K562 (cell line): ENCODE measurements around the gene EXOC7. TPM values are rescaled to one million over a fixed set of nuclear protein-coding genes. Genes with fewer than 3 reads are reported as not detected.
A peak's percentile ranks its signal among the peaks of the same experiment; 100 is the strongest.

Experiments
- BCOR ChIP-seq: fragments of 450-650 bp; IDR thresholded peaks from 2 replicates; pipeline ENCODE4 v1.6.1; 2016
- EP400 ChIP-seq: fragments of 450-650 bp; IDR thresholded peaks from 2 replicates; pipeline ENCODE4 v1.6.1; 2017; ENCODE audit warnings: antibody characterized with exemption, mild to moderate bottlenecking, moderate library complexity
- MEF2D ChIP-seq: conservative IDR thresholded peaks from 2 replicates; pipeline ENCODE4 v1.6.1; 2016; ENCODE audit warnings: low read depth, missing genetic modification characterization, missing compliant biosample characterization
- RAD21 ChIP-seq, 2 experiments: fragments of 250-450 bp in 1 of 2; fragments of 450-650 bp in 1 of 2; sonication (Bioruptor Pico) in 1 of 2; formaldehyde crosslinking in 1 of 2; IDR thresholded peaks in 1 of 2; conservative IDR thresholded peaks in 1 of 2; 2 replicates each; pipeline versions ENCODE4 v1.4.0 to v1.8.0; 2020 to 2022; ENCODE audit warnings: mild to moderate bottlenecking in 2 of 2, moderate library complexity in 1 of 2
- SIX5 ChIP-seq, 2 experiments: IDR thresholded peaks; 2 replicates each; pipeline ENCODE4 v1.6.1; 2011; ENCODE audit warnings: low read length in 2 of 2, borderline replicate concordance in 1 of 2, low read depth in 1 of 2, mild to moderate bottlenecking in 1 of 2, moderate library complexity in 1 of 2; ENCODE audit not compliant: insufficient read depth in 1 of 2
- SMARCA4 ChIP-seq: fragments of 450-650 bp; IDR thresholded peaks from 2 replicates; pipeline ENCODE4 v1.6.1; 2016
- SNRNP70 ChIP-seq: fragments of 200-400 bp; formaldehyde crosslinking; optimal IDR thresholded peaks from 2 replicates; pipeline ENCODE3; 2017; ENCODE audit warnings: low read depth, low read length
- SP2 ChIP-seq: IDR thresholded peaks from 2 replicates; pipeline ENCODE4 v1.6.1; 2011; ENCODE audit warnings: mild to moderate bottlenecking, low read depth, low read length, moderate library complexity; ENCODE audit not compliant: poor library complexity, severe bottlenecking; ENCODE audit errors: extremely low read depth
- SRSF9 ChIP-seq: fragments of 200-400 bp; formaldehyde crosslinking; IDR thresholded peaks from 2 replicates; pipeline ENCODE4 v1.6.1; 2017; ENCODE audit warnings: low read depth, low read length, borderline replicate concordance
- XRCC5 ChIP-seq: fragments of 200-400 bp; formaldehyde crosslinking; IDR thresholded peaks from 2 replicates; pipeline ENCODE4 v1.6.1; 2017; ENCODE audit warnings: low read depth, mild to moderate bottlenecking, low read length
- ZBED1 ChIP-seq: IDR thresholded peaks from 2 replicates; pipeline ENCODE4 v1.6.1; 2014
- ZBTB17 ChIP-seq: fragments of 450-650 bp; formaldehyde crosslinking; IDR thresholded peaks from 2 replicates; pipeline ENCODE4 v1.4.0; 2020; ENCODE audit warnings: mild to moderate bottlenecking
- ZEB2 ChIP-seq: fragments of 450-650 bp; IDR thresholded peaks from 2 replicates; pipeline ENCODE4 v1.6.1; 2016
- ZNF12 ChIP-seq: sonication (generic); formaldehyde crosslinking; IDR thresholded peaks from 2 replicates; pipeline ENCODE4 v1.4.0; 2020; ENCODE audit warnings: mild to moderate bottlenecking, missing genetic modification reagents
- ZNF316 ChIP-seq: fragments of 450-650 bp; IDR thresholded peaks from 2 replicates; pipeline ENCODE4 v1.6.1; 2016
- ZNF778 ChIP-seq: fragments of 450-650 bp; formaldehyde crosslinking; IDR thresholded peaks from 2 replicates; pipeline ENCODE4 v1.4.0; 2020; ENCODE audit warnings: mild to moderate bottlenecking, moderate library complexity
- ZZZ3 ChIP-seq: fragments of 450-650 bp; IDR thresholded peaks from 2 replicates; pipeline ENCODE4 v1.6.1; 2016; ENCODE audit warnings: antibody characterized with exemption, mild to moderate bottlenecking, moderate library complexity
- polyA plus RNA-seq, 8 experiments: library from polyadenylated mRNA; depleted of rRNA in 4 of 8; stranded (reverse) in 5 of 8; unstranded in 3 of 8; fragments of >200 nt; fragmentation: Nextera tagmentation in 2 of 8; fragmentation: Illumina TruSeq in 1 of 8; extraction: Ambion mirVana in 2 of 8; extraction: Trizol in 1 of 8; gene quantifications; 2 replicates each; pipeline versions ENCODE4 v1.2.1 to v1.2.3, GENCODE V29; 2011 to 2014; ENCODE audit warnings: inconsistent platforms in 1 of 8, missing spikeins in 1 of 8
- total RNA-seq, 7 experiments: library from RNA; depleted of rRNA in 6 of 7; stranded (reverse); fragments of >200 nt in 6 of 7; fragmentation: Illumina TruSeq in 2 of 7; extraction: Trizol in 2 of 7; gene quantifications; 2 replicates each; pipeline versions ENCODE4 v1.2.1 to v1.2.3, GENCODE V29; 2011 to 2021; ENCODE audit warnings: low replicate concordance in 1 of 7
- TF ChIP-seq, protein P1 (sequence below), 2 experiments: IDR thresholded peaks; 2 replicates each; pipeline ENCODE4 v1.6.1; 2011; ENCODE audit warnings: borderline replicate concordance in 1 of 2, control low read depth in 1 of 2, low read depth in 1 of 2, low read length in 1 of 2, mild to moderate bottlenecking in 1 of 2, mixed read lengths in 1 of 2, moderate library complexity in 1 of 2; ENCODE audit not compliant: insufficient read depth in 1 of 2, insufficient read length in 1 of 2, poor library complexity in 1 of 2, severe bottlenecking in 1 of 2; ENCODE audit errors: extremely low read depth in 1 of 2
- TF ChIP-seq, protein P2 (sequence below): fragments of 200-400 bp; formaldehyde crosslinking; IDR thresholded peaks from 2 replicates; pipeline ENCODE4 v1.6.1; 2017; ENCODE audit warnings: mild to moderate bottlenecking, low read depth, low read length, moderate library complexity
- TF ChIP-seq, protein P3 (sequence below): fragments of 250-450 bp; sonication (Bioruptor Pico); IDR thresholded peaks from 2 replicates; pipeline ENCODE4 v1.4.0; 2020; ENCODE audit warnings: borderline replicate concordance
- TF ChIP-seq, protein P4 (sequence below): sonication (generic); formaldehyde crosslinking; IDR thresholded peaks from 2 replicates; pipeline ENCODE4 v1.8.1; 2023; ENCODE audit warnings: mild to moderate bottlenecking, missing genetic modification reagents

EXOC7 gene
- total and polyA plus RNA-seq, 9 of the 15 experiments (the other 6 are each of a cell fraction or from before 2014, with no cell fraction given) = 18.6 to 57.0 (median 35.0) TPM

DNA sequence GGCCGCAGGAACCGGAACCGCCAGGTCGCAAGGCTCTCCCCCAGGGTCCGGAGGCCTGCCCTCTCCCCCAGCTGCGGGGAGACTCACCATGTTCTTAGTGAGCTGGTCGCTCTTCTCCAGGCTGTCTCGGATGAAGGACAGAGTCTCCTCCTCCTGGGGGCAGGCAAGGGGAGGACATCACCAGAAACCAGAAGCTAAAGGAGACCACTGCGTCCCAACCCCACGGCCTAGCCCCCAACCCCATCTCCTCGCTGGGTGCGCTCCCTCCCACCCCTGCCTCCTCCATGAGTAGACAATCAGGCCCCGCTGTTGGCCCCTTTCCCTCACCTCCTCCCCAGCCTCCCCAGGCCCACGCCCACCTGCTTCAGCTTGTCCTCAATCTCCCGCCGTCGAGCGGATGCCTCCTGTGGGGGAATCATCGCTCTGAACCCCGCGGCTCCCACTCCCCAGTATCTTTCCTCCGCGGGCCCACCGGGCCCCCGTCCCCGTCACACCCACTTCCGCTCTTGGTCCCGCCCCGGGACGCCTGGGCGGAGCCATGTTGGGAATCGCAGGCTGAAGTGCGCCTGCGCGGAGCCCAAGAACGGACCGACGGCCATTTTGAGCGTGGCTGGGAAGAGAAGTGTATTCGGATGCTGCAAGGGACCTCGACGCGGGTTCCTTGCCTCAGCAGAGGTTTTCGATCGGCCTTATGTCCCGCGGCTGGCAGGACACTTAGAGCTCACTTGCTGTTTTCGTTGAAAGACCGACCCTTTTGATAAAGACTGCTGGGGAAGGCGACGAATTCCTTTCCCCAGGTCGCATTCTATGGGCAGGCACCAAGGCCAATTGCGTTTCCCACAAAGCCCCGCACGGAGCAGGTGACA is at the start of gene EXOC7 (continued):
- TF ChIP-seq SP2 (no peak), EP400 (peak; percentile 63), SRSF9 (no peak), ZZZ3 (no peak), ZNF12 (CRISPR knock-in tag) (no peak), ZEB2 (no peak), SIX5 (IDR thresholded peaks at IDR 0.05; ENCODE audit: borderline replicate concordance in 1 of 2, insufficient read depth in 1 of 2, low read depth in 1 of 2, low read length in 2 of 2) (0 out of 4 replicates have a peak, but pooled peaks of 1 of the 2 experiments have one; percentile 2), SMARCA4 (no peak), ZNF778 (CRISPR knock-in tag) (no peak), BCOR (no peak), ZBTB17 (no peak), SNRNP70 (no peak), MEF2D (no peak), RAD21 (CRISPR knock-in tag; conservative IDR thresholded peaks at IDR 0.05 in 1 of 2, IDR thresholded peaks at IDR 0.05 in 1 of 2) (no peak), XRCC5 (no peak), ZBED1 (no peak), ZNF316 (peak; percentile 61)
- TF ChIP-seq, protein P1, sequence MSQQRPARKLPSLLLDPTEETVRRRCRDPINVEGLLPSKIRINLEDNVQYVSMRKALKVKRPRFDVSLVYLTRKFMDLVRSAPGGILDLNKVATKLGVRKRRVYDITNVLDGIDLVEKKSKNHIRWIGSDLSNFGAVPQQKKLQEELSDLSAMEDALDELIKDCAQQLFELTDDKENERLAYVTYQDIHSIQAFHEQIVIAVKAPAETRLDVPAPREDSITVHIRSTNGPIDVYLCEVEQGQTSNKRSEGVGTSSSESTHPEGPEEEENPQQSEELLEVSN (IDR thresholded peaks at IDR 0.05; ENCODE audit: borderline replicate concordance in 1 of 2, extremely low read depth in 1 of 2, insufficient read depth in 1 of 2, insufficient read length in 1 of 2, low read depth in 1 of 2, low read length in 1 of 2, poor library complexity in 1 of 2, severe bottlenecking in 1 of 2) = peak in 1 of 2 experiments; percentile 11
- TF ChIP-seq, protein P2, sequence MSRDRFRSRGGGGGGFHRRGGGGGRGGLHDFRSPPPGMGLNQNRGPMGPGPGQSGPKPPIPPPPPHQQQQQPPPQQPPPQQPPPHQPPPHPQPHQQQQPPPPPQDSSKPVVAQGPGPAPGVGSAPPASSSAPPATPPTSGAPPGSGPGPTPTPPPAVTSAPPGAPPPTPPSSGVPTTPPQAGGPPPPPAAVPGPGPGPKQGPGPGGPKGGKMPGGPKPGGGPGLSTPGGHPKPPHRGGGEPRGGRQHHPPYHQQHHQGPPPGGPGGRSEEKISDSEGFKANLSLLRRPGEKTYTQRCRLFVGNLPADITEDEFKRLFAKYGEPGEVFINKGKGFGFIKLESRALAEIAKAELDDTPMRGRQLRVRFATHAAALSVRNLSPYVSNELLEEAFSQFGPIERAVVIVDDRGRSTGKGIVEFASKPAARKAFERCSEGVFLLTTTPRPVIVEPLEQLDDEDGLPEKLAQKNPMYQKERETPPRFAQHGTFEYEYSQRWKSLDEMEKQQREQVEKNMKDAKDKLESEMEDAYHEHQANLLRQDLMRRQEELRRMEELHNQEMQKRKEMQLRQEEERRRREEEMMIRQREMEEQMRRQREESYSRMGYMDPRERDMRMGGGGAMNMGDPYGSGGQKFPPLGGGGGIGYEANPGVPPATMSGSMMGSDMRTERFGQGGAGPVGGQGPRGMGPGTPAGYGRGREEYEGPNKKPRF = no peak
- TF ChIP-seq, protein P3, sequence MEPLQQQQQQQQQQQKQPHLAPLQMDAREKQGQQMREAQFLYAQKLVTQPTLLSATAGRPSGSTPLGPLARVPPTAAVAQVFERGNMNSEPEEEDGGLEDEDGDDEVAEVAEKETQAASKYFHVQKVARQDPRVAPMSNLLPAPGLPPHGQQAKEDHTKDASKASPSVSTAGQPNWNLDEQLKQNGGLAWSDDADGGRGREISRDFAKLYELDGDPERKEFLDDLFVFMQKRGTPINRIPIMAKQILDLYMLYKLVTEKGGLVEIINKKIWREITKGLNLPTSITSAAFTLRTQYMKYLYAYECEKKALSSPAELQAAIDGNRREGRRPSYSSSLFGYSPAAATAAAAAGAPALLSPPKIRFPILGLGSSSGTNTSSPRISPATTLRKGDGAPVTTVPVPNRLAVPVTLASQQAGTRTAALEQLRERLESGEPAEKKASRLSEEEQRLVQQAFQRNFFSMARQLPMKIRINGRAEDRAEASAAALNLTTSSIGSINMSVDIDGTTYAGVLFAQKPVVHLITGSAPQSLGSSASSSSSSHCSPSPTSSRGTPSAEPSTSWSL = no peak
- TF ChIP-seq, protein P4, sequence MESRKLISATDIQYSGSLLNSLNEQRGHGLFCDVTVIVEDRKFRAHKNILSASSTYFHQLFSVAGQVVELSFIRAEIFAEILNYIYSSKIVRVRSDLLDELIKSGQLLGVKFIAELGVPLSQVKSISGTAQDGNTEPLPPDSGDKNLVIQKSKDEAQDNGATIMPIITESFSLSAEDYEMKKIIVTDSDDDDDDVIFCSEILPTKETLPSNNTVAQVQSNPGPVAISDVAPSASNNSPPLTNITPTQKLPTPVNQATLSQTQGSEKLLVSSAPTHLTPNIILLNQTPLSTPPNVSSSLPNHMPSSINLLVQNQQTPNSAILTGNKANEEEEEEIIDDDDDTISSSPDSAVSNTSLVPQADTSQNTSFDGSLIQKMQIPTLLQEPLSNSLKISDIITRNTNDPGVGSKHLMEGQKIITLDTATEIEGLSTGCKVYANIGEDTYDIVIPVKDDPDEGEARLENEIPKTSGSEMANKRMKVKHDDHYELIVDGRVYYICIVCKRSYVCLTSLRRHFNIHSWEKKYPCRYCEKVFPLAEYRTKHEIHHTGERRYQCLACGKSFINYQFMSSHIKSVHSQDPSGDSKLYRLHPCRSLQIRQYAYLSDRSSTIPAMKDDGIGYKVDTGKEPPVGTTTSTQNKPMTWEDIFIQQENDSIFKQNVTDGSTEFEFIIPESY = no peak
